ENCODE data around the gene TMPRSS6. TPM values are rescaled to one million over a fixed set of nuclear protein-coding genes. Genes with fewer than 3 reads are reported as not detected.

Gene TMPRSS6
- total and polyA plus RNA-seq, 2 donors (not counting 1 experiment from before 2014, with no cell fraction given) = not detected

GRCh38 chr22:37028692-37029674, 80.5 kb downstream of the TMPRSS6 start:
- H3K79me2 ChIP-seq (ENCODE audit: control insufficient read depth, insufficient read depth, low read length) = no peaks in the 10 kb centered on the region
- no peaks in the 10 kb centered on the region for H3K9me3 ChIP-seq (ENCODE audit: control insufficient read depth, insufficient read depth, low read depth, low read length)
- no peaks in the 10 kb centered on the region for H3K4me1 ChIP-seq (ENCODE audit: control insufficient read depth, extremely low read depth, insufficient read depth, low read length)
- H3K27ac ChIP-seq (ENCODE audit: insufficient read depth, low read length) = no peak overlapping the region
- H3K4me3 ChIP-seq (replicated peaks in 1 of 4; ENCODE audit: control extremely low read depth in 1 of 4, insufficient read depth in 1 of 4, low read depth in 3 of 4, low read length in 4 of 4) = no peak overlapping the region
- H3K4me2 ChIP-seq (ENCODE audit: extremely low read depth, insufficient read depth, low read length) = no peak overlapping the region
- no peak overlapping the region for H3K9ac ChIP-seq (ENCODE audit: insufficient read depth, low read length)
- H3K36me3 ChIP-seq (ENCODE audit: control insufficient read depth, insufficient read depth, low read length) = peaks cover 8% of the 10 kb centered on the region
- no peak for DNase-seq (ENCODE audit: low read depth in 2 of 2)
- no peak overlapping the region for H2AFZ ChIP-seq (ENCODE audit: low read length)
- H4K20me1 ChIP-seq (ENCODE audit: control insufficient read depth, extremely low read depth, insufficient read depth, low read length) = no peaks in the 10 kb centered on the region
- TF ChIP-seq EZH2 (IDR thresholded peaks at IDR 0.05; ENCODE audit: low read length, missing control alignments) (no peak), CTCF (conservative IDR thresholded peaks at IDR 0.05 in 1 of 2, IDR thresholded peaks at IDR 0.05 in 1 of 2; ENCODE audit: low read depth in 1 of 2, low read length in 2 of 2) (no peak)
- no peaks in the 10 kb centered on the region for H3K27me3 ChIP-seq (ENCODE audit: control insufficient read depth, insufficient read depth, low read length)

- Histone ChIP-seq H3K36me3 (ENCODE audit: control insufficient read depth, insufficient read depth, low read length) (peaks cover 8% of the 10 kb centered on the region), H3K79me2 (ENCODE audit: control insufficient read depth, insufficient read depth, low read length) (no peaks in the 10 kb centered on the region), H3K4me3 (replicated peaks in 1 of 4; ENCODE audit: control extremely low read depth in 1 of 4, insufficient read depth in 1 of 4, low read depth in 3 of 4, low read length in 4 of 4) (no peak overlapping the region), H3K27me3 (ENCODE audit: control insufficient read depth, insufficient read depth, low read length) (no peaks in the 10 kb centered on the region), H3K27ac (ENCODE audit: insufficient read depth, low read length) (no peak overlapping the region), H2AFZ (ENCODE audit: low read length) (no peak overlapping the region), H3K9me3 (ENCODE audit: control insufficient read depth, insufficient read depth, low read depth, low read length) (no peaks in the 10 kb centered on the region), H4K20me1 (ENCODE audit: control insufficient read depth, extremely low read depth, insufficient read depth, low read length) (no peaks in the 10 kb centered on the region), H3K9ac (ENCODE audit: insufficient read depth, low read length) (no peak overlapping the region), H3K4me1 (ENCODE audit: control insufficient read depth, extremely low read depth, insufficient read depth, low read length) (no peaks in the 10 kb centered on the region), H3K4me2 (ENCODE audit: extremely low read depth, insufficient read depth, low read length) (no peak overlapping the region)
- no peak for DNase-seq (ENCODE audit: low read depth in 2 of 2)
- TF ChIP-seq EZH2 (IDR thresholded peaks at IDR 0.05; ENCODE audit: low read length, missing control alignments) = no peak
- TF ChIP-seq CTCF (conservative IDR thresholded peaks at IDR 0.05 in 1 of 2, IDR thresholded peaks at IDR 0.05 in 1 of 2; ENCODE audit: low read depth in 1 of 2, low read length in 2 of 2) = no peak
Measured at GRCh38 chr22:37027556-37027955, 82.0 kb downstream of the TMPRSS6 start.

GRCh38 chr22:37026325-37026724, 83.2 kb downstream of the TMPRSS6 start:
- no peak overlapping the region for H3K9ac ChIP-seq (ENCODE audit: insufficient read depth, low read length)
- no peak overlapping the region for H3K27ac ChIP-seq (ENCODE audit: insufficient read depth, low read length)
- TF ChIP-seq EZH2 (IDR thresholded peaks at IDR 0.05; ENCODE audit: low read length, missing control alignments) = no peak
- TF ChIP-seq CTCF (conservative IDR thresholded peaks at IDR 0.05 in 1 of 2, IDR thresholded peaks at IDR 0.05 in 1 of 2; ENCODE audit: low read depth in 1 of 2, low read length in 2 of 2) = no peak
- no peaks in the 10 kb centered on the region for H3K9me3 ChIP-seq (ENCODE audit: control insufficient read depth, insufficient read depth, low read depth, low read length)
- no peak overlapping the region for H2AFZ ChIP-seq (ENCODE audit: low read length)
- DNase-seq (ENCODE audit: low read depth in 2 of 2) = no peak
- peaks cover 8% of the 10 kb centered on the region for H3K36me3 ChIP-seq (ENCODE audit: control insufficient read depth, insufficient read depth, low read length)
- H3K4me1 ChIP-seq (ENCODE audit: control insufficient read depth, extremely low read depth, insufficient read depth, low read length) = no peaks in the 10 kb centered on the region
- no peaks in the 10 kb centered on the region for H3K79me2 ChIP-seq (ENCODE audit: control insufficient read depth, insufficient read depth, low read length)
- no peak overlapping the region for H3K4me2 ChIP-seq (ENCODE audit: extremely low read depth, insufficient read depth, low read length)
- no peak overlapping the region for H3K4me3 ChIP-seq (replicated peaks in 1 of 4; ENCODE audit: control extremely low read depth in 1 of 4, insufficient read depth in 1 of 4, low read depth in 3 of 4, low read length in 4 of 4)
- no peaks in the 10 kb centered on the region for H3K27me3 ChIP-seq (ENCODE audit: control insufficient read depth, insufficient read depth, low read length)
- no peaks in the 10 kb centered on the region for H4K20me1 ChIP-seq (ENCODE audit: control insufficient read depth, extremely low read depth, insufficient read depth, low read length)
